ENCODE measurements around the gene KPNA3.

GRCh38 chr13:49836516-49836915 lies 44.0 kb upstream of the KPNA3 start:
- TF ChIP-seq CTCF (IDR thresholded peaks at IDR 0.05): no peak
- TF ChIP-seq POLR2A (IDR thresholded peaks at IDR 0.05; ENCODE audit: low read depth): no peak
- no peak for TF ChIP-seq POLR2AphosphoS5 (IDR thresholded peaks at IDR 0.05)

Data from esophagus muscularis mucosa (tissue), 3 donors.